ENCODE results near the gene FAM9C. TPM values are rescaled to one million over a fixed set of nuclear protein-coding genes. Genes with fewer than 3 reads are reported as not detected.

Gene FAM9C
- total RNA-seq, 1 experiment from 2014 or later: not detected

GRCh38 chrX:13059637-13060499 lies 15.4 kb upstream of the FAM9C start:
- Histone ChIP-seq H3K27me3 (ENCODE audit: insufficient read depth, low read depth) (no peaks in the 10 kb centered on the region), H3K4me2 (peak overlapping the region; percentile 40), H3K9me2 (ENCODE audit: insufficient read depth) (no peaks in the 10 kb centered on the region), H3K36me3 (ENCODE audit: low read depth) (no peaks in the 10 kb centered on the region), H3K4me1 (replicated peaks; ENCODE audit: insufficient read depth) (peaks cover 29% of the 10 kb centered on the region), H2AFZ (peak overlapping the region; percentile 48; the same call in 1 of the 2 replicates), H3K27ac (peak overlapping the region; percentile 80), H3K9me3 (ENCODE audit: insufficient read depth, low read depth) (no peaks in the 10 kb centered on the region; the same call in 1 of the 2 replicates), H3K79me2 (ENCODE audit: low read depth) (no peaks in the 10 kb centered on the region), H4K20me1 (ENCODE audit: insufficient read depth) (no peaks in the 10 kb centered on the region), H3K4me3 (no peak overlapping the region), H3F3A (ENCODE audit: insufficient read depth, low read depth) (peaks cover 22% of the 10 kb centered on the region)
- intact Hi-C loops (cut with micrococcal nuclease; ENCODE audit: unreplicated experiment): loop anchor here (1.0 to 2.0 kb wide), 3 partner anchors 31 to 113 kb away; no protein-coding TSS in a partner anchor
- BruUV-seq (replicated peaks): no TSS peak
- ChIA-PET CTCF (no interaction called here), POLR2A (ENCODE audit: unreplicated experiment) (no interaction called here)
- no peak for TF ChIP-seq EZH2 (IDR thresholded peaks at IDR 0.05; ENCODE audit: low read depth)
- TF ChIP-seq, protein P1, sequence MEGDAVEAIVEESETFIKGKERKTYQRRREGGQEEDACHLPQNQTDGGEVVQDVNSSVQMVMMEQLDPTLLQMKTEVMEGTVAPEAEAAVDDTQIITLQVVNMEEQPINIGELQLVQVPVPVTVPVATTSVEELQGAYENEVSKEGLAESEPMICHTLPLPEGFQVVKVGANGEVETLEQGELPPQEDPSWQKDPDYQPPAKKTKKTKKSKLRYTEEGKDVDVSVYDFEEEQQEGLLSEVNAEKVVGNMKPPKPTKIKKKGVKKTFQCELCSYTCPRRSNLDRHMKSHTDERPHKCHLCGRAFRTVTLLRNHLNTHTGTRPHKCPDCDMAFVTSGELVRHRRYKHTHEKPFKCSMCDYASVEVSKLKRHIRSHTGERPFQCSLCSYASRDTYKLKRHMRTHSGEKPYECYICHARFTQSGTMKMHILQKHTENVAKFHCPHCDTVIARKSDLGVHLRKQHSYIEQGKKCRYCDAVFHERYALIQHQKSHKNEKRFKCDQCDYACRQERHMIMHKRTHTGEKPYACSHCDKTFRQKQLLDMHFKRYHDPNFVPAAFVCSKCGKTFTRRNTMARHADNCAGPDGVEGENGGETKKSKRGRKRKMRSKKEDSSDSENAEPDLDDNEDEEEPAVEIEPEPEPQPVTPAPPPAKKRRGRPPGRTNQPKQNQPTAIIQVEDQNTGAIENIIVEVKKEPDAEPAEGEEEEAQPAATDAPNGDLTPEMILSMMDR (conservative IDR thresholded peaks at IDR 0.05): no peak
- DNase-seq: peak; percentile 43 to 84

- Histone ChIP-seq H3K27ac (no peak overlapping the region), H3F3A (ENCODE audit: insufficient read depth, low read depth) (peaks cover 19% of the 10 kb centered on the region), H2AFZ (no peak overlapping the region), H3K27me3 (ENCODE audit: insufficient read depth, low read depth) (no peaks in the 10 kb centered on the region), H4K20me1 (ENCODE audit: insufficient read depth) (no peaks in the 10 kb centered on the region), H3K4me1 (replicated peaks; ENCODE audit: insufficient read depth) (peaks cover 22% of the 10 kb centered on the region), H3K4me2 (no peak overlapping the region), H3K79me2 (ENCODE audit: low read depth) (no peaks in the 10 kb centered on the region), H3K36me3 (ENCODE audit: low read depth) (no peaks in the 10 kb centered on the region), H3K4me3 (no peak overlapping the region), H3K9me3 (ENCODE audit: insufficient read depth, low read depth) (no peaks in the 10 kb centered on the region), H3K9me2 (ENCODE audit: insufficient read depth) (no peaks in the 10 kb centered on the region)
- no peak for TF ChIP-seq EZH2 (IDR thresholded peaks at IDR 0.05; ENCODE audit: low read depth)
- TF ChIP-seq, protein P1 (conservative IDR thresholded peaks at IDR 0.05): no peak
- intact Hi-C loops (cut with micrococcal nuclease; ENCODE audit: unreplicated experiment): no loop called here
- POLR2A ChIA-PET (ENCODE audit: unreplicated experiment): no interaction called here
- DNase-seq: no peak
- no TSS peak for BruUV-seq (replicated peaks)
- CTCF ChIA-PET: no interaction called here
Measured at GRCh38 chrX:13055486-13055885, 11.1 kb upstream of the FAM9C start.

DNA sequence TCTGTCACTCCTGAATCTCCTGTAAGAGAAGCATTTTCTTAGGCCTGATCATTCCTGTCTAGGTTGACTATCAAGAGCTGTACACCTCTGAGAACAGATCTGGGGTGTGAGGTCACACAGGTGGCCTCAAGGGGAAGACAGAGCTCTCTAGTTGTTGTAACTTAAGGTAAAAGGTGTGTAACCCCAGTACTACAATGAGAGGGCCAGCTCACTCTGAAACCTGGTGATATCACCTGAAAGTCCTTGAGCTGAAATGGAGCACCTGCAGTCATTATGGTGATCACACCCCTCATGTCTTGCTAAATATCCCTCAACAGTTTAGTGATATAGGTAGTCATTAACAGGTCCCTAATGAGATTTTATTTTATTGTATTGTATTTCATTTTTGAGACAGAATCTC lies 8.8 kb upstream of the FAM9C start:
- H3K4me3 ChIP-seq: no peak overlapping the region
- no peaks in the 10 kb centered on the region for H3K4me1 ChIP-seq (replicated peaks; ENCODE audit: insufficient read depth)
- no peak overlapping the region for H2AFZ ChIP-seq
- intact Hi-C loops (cut with micrococcal nuclease; ENCODE audit: unreplicated experiment): no loop called here
- ChIA-PET POLR2A (ENCODE audit: unreplicated experiment) (no interaction called here), CTCF (no interaction called here)
- no peaks in the 10 kb centered on the region for H3K36me3 ChIP-seq (ENCODE audit: low read depth)
- no peaks in the 10 kb centered on the region for H4K20me1 ChIP-seq (ENCODE audit: insufficient read depth)
- H3K79me2 ChIP-seq (ENCODE audit: low read depth): no peaks in the 10 kb centered on the region
- H3K9me2 ChIP-seq (ENCODE audit: insufficient read depth): no peaks in the 10 kb centered on the region
- no peaks in the 10 kb centered on the region for H3F3A ChIP-seq (ENCODE audit: insufficient read depth, low read depth)
- DNase-seq: no peak
- no peaks in the 10 kb centered on the region for H3K27me3 ChIP-seq (ENCODE audit: insufficient read depth, low read depth)
- H3K27ac ChIP-seq: no peak overlapping the region
- no peaks in the 10 kb centered on the region for H3K9me3 ChIP-seq (ENCODE audit: insufficient read depth, low read depth)
- no peak for TF ChIP-seq EZH2 (IDR thresholded peaks at IDR 0.05; ENCODE audit: low read depth)
- TF ChIP-seq, protein P1 (conservative IDR thresholded peaks at IDR 0.05): no peak
- no peak overlapping the region for H3K4me2 ChIP-seq
- BruUV-seq (replicated peaks): no TSS peak
